ENCODE results near the gene ATP2B3. TPM values are rescaled to one million over a fixed set of nuclear protein-coding genes. Genes with fewer than 3 reads are reported as not detected.

ATP2B3 gene
- total and polyA plus RNA-seq, 2 experiments from 2014 or later = 0.17 TPM; not detected in 1

DNA sequence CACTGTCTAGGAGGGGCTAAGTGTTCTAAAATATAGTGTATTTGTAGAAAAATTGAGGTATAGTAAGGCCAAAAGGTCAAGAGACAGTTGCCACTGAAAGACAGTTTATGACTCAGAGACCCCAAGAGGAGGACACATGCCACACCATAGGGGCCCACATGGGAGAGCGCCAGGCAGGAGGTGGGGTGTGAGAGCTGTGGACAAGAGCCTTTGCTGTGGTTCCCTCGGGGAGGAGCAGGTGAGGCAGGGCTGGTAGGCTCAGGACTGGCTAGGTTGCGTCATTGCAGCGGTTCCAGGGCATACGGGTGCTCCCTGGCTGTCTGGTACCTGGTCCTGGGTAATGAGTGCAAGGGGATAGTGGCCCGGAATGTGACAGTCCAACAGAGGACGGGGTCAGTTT lies 43.9 kb downstream of the ATP2B3 start:
- no peak for TF ChIP-seq ZNF114 (CRISPR knock-in tag; IDR thresholded peaks at IDR 0.05)
- no peak for TF ChIP-seq EZH2phosphoT487 (IDR thresholded peaks at IDR 0.05; ENCODE audit: unreplicated experiment)
- no peak for TF ChIP-seq EZH2 (IDR thresholded peaks at IDR 0.05; ENCODE audit: low read depth, unreplicated experiment)
- no peak for TF ChIP-seq POLR2AphosphoS5 (IDR thresholded peaks at IDR 0.05; ENCODE audit: low read depth)
- Histone ChIP-seq H2AFZ (no peak overlapping the region), H3K27ac (ENCODE audit: low read depth) (no peak overlapping the region), H4K20me1 (replicated peaks; ENCODE audit: insufficient read depth) (no peaks in the 10 kb centered on the region), H3K4me1 (ENCODE audit: insufficient read depth) (no peaks in the 10 kb centered on the region), H3K4me2 (no peak overlapping the region), H3F3A (replicated peaks; ENCODE audit: low read depth) (no peaks in the 10 kb centered on the region), H3K27me3 (ENCODE audit: insufficient read depth) (no peaks in the 10 kb centered on the region), H3K36me3 (ENCODE audit: insufficient read depth) (no peaks in the 10 kb centered on the region), H3K79me2 (replicated peaks; ENCODE audit: insufficient read depth) (no peaks in the 10 kb centered on the region), H3K9me2 (ENCODE audit: insufficient read depth) (no peaks in the 10 kb centered on the region), H3K4me3 (no peak overlapping the region)
- DNase-seq (ENCODE audit: low spot score) (no peak), ATAC-seq (no peak)
- Mint-ChIP-seq H3K4me1 (no peaks in the 10 kb centered on the region; the same call in 2 of the 3 replicates), H3K27me3 (ENCODE audit: insufficient read depth, low read depth, poor library complexity) (peaks cover 3% of the 10 kb centered on the region), H3K9me3 (no peaks in the 10 kb centered on the region), H3K36me3 (ENCODE audit: low read depth) (no peaks in the 10 kb centered on the region), H3K27ac (no peak overlapping the region), H3K4me3 (no peak overlapping the region)

DNA sequence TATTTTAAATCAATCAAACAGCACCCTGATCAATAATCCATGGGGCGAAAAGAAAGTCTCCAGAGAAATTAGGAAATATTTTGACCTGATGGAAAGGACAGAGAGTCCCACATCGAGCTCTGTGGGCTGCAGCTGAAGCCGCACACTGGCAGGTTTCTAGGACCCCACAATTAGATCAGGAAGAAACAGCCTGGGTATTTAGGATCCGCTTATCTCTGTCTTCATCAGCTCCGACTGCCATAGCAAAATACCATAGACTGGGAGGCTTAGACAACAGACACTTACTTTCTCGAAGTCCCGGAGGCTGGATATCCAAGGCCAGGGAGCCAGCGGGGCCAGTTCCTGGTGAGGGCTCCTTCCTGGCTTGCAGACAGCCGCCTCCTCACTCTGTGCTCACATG lies 45.1 kb downstream of the ATP2B3 start:
- H3K27ac Mint-ChIP-seq = no peak overlapping the region
- no peak overlapping the region for H2AFZ ChIP-seq
- TF ChIP-seq POLR2AphosphoS5 (IDR thresholded peaks at IDR 0.05; ENCODE audit: low read depth) = no peak
- no peak for TF ChIP-seq ZNF114 (CRISPR knock-in tag; IDR thresholded peaks at IDR 0.05)
- TF ChIP-seq, protein P1, sequence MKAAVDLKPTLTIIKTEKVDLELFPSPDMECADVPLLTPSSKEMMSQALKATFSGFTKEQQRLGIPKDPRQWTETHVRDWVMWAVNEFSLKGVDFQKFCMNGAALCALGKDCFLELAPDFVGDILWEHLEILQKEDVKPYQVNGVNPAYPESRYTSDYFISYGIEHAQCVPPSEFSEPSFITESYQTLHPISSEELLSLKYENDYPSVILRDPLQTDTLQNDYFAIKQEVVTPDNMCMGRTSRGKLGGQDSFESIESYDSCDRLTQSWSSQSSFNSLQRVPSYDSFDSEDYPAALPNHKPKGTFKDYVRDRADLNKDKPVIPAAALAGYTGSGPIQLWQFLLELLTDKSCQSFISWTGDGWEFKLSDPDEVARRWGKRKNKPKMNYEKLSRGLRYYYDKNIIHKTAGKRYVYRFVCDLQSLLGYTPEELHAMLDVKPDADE (IDR thresholded peaks at IDR 0.05) = no peak
- TF ChIP-seq CREB1 (CRISPR knock-in tag; IDR thresholded peaks at IDR 0.05; ENCODE audit: low read depth) = no peak
- no peak for TF ChIP-seq NANOG (IDR thresholded peaks at IDR 0.05; ENCODE audit: borderline replicate concordance)
- no peak for TF ChIP-seq EZH2phosphoT487 (IDR thresholded peaks at IDR 0.05; ENCODE audit: unreplicated experiment)
- no peaks in the 10 kb centered on the region for H3K9me3 Mint-ChIP-seq
- H3K4me1 Mint-ChIP-seq = peaks cover 4% of the 10 kb centered on the region; the same call in 2 of the 3 replicates
- no peak overlapping the region for H3K27ac ChIP-seq (ENCODE audit: low read depth)
- H3K36me3 Mint-ChIP-seq (ENCODE audit: low read depth) = no peaks in the 10 kb centered on the region
- H3K4me3 ChIP-seq = no peak overlapping the region
- H3K79me2 ChIP-seq (replicated peaks; ENCODE audit: insufficient read depth) = no peaks in the 10 kb centered on the region
- no peaks in the 10 kb centered on the region for H3K9me2 ChIP-seq (ENCODE audit: insufficient read depth)
- H3K27me3 ChIP-seq (ENCODE audit: insufficient read depth) = no peaks in the 10 kb centered on the region
- DNase-seq (ENCODE audit: low spot score) (no peak), ATAC-seq (no peak)
- H3K4me1 ChIP-seq (ENCODE audit: insufficient read depth) = no peaks in the 10 kb centered on the region
- peaks cover 3% of the 10 kb centered on the region for H3K27me3 Mint-ChIP-seq (ENCODE audit: insufficient read depth, low read depth, poor library complexity)
- H3F3A ChIP-seq (replicated peaks; ENCODE audit: low read depth) = no peaks in the 10 kb centered on the region
- H4K20me1 ChIP-seq (replicated peaks; ENCODE audit: insufficient read depth) = no peaks in the 10 kb centered on the region
- H3K4me2 ChIP-seq = no peak overlapping the region
- no peaks in the 10 kb centered on the region for H3K36me3 ChIP-seq (ENCODE audit: insufficient read depth)
- no peak overlapping the region for H3K4me3 Mint-ChIP-seq

- no peak for ATAC-seq
- Mint-ChIP-seq H3K27ac (no peak overlapping the region), H3K4me3 (no peak overlapping the region), H3K36me3 (ENCODE audit: low read depth) (no peaks in the 10 kb centered on the region), H3K9me3 (no peaks in the 10 kb centered on the region), H3K27me3 (ENCODE audit: insufficient read depth, low read depth, poor library complexity) (peaks cover 3% of the 10 kb centered on the region), H3K4me1 (peaks cover 11% of the 10 kb centered on the region)
- Histone ChIP-seq H3K4me2 (no peak overlapping the region), H3K36me3 (ENCODE audit: insufficient read depth) (no peaks in the 10 kb centered on the region), H3F3A (replicated peaks; ENCODE audit: low read depth) (no peaks in the 10 kb centered on the region), H2AFZ (no peak overlapping the region), H3K27ac (ENCODE audit: low read depth) (no peak overlapping the region), H3K27me3 (ENCODE audit: insufficient read depth) (no peaks in the 10 kb centered on the region), H3K79me2 (replicated peaks; ENCODE audit: insufficient read depth) (no peaks in the 10 kb centered on the region), H4K20me1 (replicated peaks; ENCODE audit: insufficient read depth) (no peaks in the 10 kb centered on the region), H3K4me3 (no peak overlapping the region), H3K4me1 (ENCODE audit: insufficient read depth) (no peaks in the 10 kb centered on the region), H3K9me2 (ENCODE audit: insufficient read depth) (no peaks in the 10 kb centered on the region)
- no peak for DNase-seq (ENCODE audit: low spot score)
- TF ChIP-seq ZNF462 (CRISPR knock-in tag; IDR thresholded peaks at IDR 0.05) (no peak), STAT1 (IDR thresholded peaks at IDR 0.05; ENCODE audit: unreplicated experiment) (no peak), POLR2AphosphoS5 (IDR thresholded peaks at IDR 0.05; ENCODE audit: low read depth) (no peak)
Measured at GRCh38 chrX:153564047-153564606, 46.7 kb downstream of the ATP2B3 start.

All from GM23338 (cell line).